HG03066 (cell line): ENCODE results near the gene SETD4.

Source experiments
- ATAC-seq: cut with Tn5 transposase; IDR thresholded peaks from one replicate; pipeline ENCODE4 v1.9.1; 2021; ENCODE audit warnings: low read depth; ENCODE audit not compliant: unreplicated experiment

Gene SETD4

DNA sequence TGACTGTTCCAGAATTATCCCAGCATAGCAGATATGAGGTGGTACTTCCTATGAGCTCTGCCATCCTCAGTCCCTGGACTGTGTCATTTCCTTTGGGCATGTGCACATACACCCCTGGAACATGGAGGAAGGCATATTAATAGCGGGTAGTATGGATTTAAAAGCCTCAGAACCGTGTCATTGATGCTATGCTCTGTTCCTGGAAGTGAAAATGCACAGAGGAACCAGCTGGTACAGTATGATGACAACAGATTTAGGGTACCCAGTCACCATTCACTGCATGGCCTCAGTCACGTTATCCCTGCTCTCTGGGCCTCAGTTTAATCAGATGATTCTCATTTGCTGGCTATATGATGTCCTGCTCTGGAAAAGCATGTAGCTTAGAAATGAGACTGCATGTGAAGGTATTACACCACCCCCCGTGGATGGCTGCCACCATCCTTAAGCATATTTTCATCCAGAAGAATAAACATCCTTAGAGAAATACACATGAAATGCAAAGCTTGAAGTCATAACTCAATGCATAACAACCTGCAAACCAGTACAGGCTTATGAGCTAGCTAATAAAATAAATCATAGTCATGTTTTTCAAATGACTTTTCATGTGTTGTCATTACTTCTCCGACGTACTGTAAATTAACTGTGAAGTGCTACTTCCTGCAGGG lies 37.8 kb downstream of the SETD4 start:
- no peak for ATAC-seq

DNA sequence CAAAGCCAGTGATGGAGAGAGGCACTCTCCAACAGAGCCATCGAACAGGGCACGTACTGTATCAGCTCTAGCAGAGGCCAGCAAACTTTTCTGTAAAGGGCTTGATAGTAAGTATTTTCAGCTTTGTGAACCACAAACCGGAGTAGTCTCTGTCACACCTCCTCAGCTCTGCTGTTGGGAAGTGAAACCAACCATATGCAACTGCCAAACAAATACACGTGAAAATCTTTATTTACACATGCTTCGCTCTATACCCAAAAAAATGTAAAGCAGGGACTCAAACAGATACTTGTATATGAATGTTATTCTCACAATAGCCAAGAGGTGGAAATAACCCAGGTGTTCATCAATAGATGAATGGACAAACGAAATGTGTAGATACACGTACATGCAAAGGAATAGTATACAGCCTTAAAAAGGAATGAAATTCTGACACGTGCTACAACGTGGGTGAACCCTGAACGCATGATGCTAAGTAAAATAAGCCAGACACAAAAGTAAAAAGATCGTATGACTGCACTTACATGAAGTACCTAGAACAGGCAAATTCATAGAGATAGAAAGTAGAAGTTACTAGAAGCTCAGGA lies 39.0 kb downstream of the SETD4 start:
- peak; percentile 79 for ATAC-seq

DNA sequence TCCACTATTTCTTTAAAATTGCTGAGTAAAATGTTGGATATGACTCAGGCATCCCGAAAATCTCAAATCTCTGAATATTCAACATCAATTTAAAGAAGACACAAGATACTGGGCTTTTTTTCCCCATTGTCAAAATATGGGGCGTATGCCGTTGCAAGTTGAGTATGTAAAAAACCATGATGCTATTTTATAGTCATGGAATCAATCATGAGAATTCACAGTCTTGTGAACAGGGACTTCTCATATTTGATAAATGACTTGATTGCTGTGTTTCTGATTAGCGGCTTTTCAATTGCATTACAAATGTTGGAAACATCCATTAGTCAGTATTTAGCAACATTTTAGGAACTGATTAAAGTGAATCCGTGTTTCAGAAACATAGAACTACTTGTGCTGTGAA lies 45.3 kb downstream of the SETD4 start:
- ATAC-seq, result no peak

DNA sequence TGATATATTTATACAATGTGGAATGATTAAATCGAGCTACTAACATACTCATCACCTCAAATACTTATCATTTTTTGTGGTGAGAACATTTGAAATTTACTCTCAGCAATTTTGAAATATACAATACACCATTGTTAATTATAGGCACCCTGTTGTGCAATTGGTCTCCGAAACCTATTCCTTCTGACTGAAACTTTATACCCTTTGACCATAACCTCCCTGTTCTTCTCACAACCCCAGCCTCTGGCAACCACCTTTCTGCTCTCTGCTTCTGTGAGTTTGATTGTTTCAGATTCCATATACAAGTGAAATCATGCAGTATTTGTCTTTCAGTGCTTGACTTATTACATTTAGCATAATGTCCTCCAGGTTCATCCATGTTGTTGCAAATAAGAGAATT lies 49.5 kb downstream of the SETD4 start:
- ATAC-seq, result no peak

DNA sequence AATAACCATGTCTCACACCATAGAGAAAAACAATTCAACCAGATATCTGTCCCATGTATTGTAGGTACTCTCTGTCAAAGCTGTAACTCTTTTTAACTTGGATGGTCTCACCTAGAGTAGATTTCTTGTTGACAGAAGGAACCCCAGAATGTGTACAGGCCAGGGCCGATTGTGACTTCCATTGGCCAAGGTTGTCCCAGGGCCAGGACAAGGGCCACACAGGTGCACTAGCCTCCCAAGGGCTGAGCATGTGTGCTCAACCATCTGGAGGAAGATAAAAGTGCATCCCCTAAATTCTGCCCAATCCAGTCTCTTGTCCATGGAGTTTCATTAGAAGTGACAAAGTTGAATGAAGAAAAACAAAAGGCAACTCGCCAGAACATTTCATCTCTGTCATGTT lies 51.8 kb downstream of the SETD4 start:
- no peak for ATAC-seq

DNA sequence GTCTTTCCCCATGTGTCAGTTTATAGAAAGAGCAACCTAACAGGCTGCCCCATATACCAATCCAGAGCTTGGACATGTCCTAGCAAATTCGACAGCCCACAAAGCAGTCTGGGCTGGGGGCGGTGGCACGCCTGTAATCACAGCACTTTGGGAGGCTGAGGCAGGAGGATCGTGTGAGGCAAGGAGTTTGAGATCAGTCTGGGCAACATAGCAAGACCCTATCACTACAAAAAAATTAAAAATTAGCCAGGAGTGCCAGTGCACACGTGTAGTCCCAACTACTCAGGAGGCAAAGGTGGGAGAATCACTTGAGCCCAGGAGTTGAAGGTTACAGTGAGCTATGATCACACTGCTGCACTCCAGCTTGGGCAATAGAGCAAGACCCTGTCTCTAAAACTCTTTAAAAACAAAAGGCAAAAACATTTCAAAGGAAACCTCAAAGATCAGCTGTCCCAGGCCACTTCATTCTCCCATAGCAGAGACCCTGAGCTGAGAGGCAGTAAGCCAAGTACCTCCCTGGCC lies 54.4 kb downstream of the SETD4 start:
- no peak for ATAC-seq

DNA sequence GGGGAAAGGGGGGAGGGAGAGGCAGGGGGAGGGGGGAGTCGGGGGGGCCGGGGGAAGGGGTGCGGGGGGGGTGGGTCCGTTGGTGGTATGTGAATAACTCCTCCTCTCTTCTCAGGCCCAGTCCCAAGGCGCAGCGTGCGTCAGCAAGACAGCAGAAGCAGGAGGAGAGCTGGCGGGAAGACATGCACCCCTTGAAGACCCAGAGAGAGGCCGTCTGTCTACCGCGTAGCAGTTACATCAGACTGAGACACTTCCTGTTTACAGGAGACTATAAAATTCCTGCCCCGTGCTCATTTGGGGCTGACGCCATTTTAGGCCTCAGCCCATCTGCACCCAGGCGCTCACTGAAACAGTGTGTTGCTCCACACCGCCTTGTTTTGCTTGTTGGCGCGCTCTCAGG lies 55.3 kb downstream of the SETD4 start:
- no peak for ATAC-seq

DNA sequence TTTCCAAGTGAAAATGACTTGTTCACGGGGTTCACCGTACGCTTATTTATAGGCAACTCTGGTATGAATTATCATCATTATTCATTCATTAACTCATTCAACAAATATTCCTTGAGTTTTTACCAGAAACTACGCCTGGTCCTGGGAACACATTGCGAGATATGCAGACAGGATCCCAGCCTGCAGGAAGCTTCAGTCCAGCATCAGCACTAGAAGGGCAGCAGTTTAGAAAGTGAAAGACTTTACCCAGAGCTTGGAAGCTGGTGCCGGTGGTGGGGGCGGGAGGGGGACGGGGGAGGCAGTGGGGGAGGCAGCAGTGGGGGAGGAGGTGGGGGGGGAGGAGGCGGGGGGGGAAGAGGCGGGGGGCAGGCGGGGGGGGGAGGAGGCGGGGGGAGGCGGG lies 55.9 kb downstream of the SETD4 start:
- ATAC-seq, result no peak

DNA sequence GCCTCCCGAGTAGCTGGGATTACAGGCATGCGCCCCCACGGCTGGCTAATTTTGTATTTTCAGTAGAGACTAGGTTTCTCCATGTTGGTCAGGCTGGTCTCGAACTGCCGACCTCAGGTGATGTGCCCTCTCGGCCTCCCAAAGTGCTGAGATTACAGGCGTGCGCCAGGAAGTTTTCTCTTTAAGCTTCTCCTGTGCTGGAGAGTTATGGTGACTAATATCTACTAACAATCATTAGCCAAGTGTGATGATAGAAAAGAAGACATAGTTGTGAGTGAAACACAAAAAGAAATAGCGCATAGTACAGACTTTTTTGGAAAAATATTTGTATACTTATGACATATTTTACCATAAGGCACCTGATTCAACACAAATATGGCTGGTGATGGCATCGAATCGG lies 56.5 kb downstream of the SETD4 start:
- no peak for ATAC-seq

DNA sequence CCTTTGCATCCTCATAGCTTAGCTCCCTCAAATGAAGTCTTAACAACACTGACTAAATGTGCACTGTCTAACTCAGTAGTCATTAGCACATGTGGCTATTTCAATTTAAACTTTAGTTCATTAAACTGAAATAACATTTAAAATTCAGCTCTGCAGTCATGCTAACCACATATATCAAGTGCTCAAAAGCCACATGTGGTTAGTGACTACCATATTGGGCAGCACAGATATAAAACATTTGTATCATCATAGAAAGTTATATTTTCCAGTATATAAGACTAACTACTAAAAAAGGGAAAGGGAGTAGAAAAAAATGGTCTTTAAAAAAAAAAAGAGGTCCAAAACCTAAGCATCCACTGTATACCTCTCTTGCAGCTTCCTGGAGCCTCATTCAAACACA lies 64.1 kb downstream of the SETD4 start:
- ATAC-seq, result no peak

DNA sequence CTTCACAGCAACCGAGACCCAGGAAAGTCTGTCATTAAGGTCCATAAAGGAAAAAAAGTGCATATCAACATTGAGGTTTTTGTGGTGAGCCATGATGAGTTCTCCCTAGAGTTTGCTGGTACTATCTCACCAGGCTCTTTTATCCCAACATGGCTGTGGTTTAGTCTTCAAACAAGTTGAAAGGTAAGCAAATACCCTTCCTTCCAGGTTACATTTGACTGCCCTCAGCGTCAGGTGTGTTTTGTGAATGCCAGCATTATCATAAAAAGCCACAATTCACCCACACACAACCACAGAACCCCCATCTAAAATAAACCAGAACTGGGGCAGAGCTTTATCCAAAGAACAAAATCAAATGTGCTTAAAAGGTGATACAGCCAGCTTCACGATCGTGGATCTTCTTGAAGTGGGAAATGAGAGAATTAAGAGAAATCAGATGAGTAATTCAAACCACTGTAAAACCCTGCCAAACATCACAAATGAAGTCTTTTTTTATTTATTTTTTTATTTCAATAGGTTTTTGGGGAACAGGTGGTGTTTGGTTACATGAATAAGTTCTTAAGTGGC lies 64.7 kb downstream of the SETD4 start:
- no peak for ATAC-seq

DNA sequence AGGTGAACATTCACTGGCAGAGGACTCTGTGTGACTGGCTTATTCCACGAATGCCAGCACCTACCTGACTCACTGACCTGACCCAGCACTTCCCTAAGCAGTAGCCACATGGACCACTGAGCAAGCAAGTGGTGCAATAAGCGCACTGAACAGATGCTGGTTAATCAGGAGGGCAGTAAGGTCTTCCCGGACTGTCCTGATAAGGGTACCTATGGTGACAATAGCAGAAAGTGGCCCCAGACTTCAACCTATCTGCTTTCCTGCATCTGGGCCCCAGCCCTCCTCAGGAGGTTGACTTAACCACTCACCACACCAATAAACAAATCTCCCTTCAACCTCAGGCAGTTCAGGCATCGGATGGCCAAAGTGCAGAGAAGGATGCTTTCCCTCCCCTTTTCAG lies 65.7 kb downstream of the SETD4 start:
- no peak for ATAC-seq

DNA sequence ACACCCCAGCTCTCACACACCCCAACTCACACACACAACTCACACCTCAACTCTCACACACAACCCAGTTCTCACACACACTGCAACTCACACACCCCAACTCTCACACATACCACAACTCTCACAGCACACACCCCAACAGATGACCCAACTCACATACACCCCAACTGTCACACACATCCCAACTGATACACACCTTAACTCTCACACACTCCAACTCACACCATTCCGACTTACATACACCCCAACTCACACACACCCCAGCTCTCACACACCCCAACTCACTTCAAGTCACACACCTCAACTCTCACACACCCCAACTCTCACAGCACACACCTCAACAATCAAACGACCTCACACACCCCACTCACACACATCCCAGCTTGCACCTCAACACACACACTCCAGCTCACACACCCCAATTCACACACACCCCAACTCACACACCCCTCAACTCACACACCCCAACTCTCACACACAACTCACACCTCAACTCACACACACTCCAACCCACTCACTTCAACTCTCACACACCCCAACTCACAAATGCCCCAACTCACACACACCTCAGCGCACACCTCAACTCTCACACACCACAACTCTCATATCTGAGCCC lies 66.3 kb downstream of the SETD4 start:
- no peak for ATAC-seq

DNA sequence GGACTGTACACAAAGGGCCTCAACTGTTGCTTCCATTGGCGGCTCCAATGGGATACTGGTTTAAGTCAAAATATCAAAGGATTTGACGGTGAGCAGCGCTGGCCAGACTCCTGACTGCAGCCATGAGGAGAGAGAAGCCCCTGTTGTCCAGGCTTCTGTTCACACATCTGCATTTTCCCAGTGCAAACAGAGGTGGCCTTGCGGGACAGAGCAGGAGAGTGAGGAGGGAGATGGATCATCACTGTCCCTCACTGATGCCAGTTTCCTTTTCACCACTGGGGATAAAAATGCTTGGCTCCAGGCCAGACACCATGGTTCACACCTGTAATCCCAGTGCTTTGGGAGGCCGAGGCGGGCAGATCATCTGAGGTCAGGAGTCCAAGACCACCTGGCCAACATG lies 69.2 kb downstream of the SETD4 start:
- ATAC-seq, result no peak

DNA sequence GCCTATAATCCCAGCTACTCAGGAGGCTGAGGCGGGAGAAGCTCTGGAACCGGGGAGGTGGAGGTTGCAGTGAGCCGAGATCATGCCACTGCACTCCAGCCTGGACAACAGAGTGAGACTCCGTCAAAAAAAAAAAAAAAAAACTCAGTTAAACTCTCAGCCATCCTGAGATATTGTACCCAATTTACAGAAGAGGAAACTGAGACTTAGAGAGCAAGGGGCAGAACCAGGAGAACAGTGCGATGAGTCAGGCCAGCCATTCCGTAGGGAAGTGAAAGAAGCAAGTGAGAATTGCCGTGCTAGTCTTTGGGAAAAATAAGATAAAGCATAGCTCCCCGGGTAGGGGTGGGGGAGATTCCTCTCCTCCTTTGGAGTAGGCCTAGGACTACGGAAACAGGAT lies 69.7 kb downstream of the SETD4 start:
- ATAC-seq, result no peak

DNA sequence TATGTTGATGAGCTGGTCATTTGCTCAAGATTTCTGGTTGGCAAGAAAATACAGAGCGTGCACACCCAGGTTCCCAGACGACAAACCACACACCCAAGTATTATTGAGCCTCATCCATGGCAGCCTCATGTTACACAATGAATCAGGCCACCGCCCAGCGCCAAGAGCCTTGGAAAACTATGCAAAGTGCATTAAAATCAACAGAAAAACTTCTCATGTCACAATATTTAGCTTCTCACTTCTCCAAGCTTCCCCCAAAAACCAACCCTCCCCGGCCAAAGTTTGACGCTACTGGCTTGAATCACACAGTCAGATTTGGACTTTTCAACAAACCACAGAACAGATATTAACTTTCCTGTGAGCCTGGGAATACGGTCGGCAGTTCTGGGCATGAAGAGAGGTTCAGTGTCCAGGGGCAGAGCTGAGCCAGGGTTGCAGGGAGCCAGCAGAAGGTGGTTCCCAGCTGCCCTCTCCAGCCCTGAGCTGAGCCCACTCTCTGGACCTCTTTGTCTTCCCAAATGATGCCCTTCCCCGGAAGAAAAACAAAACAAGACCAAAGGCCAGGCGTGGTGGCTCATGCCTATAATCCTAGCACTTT lies 71.1 kb downstream of the SETD4 start:
- no peak for ATAC-seq

DNA sequence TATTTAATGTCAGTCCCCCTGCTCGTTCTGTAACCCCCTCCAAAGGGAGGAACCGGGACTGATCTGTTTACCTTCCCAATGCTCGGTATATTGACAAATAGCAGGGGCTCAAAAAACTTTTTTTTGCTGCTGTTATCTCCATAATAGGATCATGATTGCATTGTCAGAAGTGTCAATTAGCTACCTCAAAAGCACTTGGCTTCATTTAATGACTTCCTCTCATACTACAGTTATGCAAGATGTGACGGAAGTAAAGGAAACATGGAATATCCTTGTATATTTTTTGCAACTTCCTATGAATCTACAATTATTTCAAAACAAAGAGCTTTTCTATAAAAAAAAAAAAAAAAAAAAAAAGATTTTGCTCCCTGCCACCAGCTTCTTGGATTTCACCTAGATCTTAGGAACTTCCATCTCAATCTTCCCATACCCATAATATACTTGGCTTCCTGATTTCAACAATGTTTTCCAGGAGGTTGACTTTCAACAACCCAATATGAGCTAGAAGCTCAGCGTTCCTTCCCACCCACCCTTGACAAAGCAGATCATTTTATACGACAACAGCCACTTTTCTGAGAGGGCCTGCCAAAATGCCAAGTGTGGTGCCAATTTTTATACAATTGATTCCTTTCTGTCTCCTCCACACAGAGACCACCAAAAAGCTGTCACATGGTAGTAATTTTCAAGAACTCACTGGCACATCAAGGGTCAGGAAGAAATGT lies 71.7 kb downstream of the SETD4 start:
- no peak for ATAC-seq

DNA sequence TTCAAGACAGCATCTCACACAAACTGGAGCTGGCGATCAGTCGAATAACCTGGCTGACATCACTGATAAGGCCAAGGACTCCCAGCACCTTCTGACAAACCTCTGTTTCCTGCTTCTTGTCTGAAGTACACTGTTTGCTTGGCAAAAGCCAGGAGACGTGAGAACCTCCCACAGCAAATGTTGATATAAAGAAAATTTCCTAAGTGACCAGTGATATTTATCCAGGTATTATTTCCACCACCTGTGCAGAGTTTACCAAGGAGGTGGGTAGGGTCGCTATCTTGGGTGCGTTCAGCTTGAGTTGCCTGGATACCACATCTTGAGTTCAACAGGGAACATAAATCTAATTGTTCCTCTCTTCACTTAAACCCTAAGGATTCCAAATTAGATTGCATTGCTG lies 72.9 kb downstream of the SETD4 start:
- no peak for ATAC-seq

DNA sequence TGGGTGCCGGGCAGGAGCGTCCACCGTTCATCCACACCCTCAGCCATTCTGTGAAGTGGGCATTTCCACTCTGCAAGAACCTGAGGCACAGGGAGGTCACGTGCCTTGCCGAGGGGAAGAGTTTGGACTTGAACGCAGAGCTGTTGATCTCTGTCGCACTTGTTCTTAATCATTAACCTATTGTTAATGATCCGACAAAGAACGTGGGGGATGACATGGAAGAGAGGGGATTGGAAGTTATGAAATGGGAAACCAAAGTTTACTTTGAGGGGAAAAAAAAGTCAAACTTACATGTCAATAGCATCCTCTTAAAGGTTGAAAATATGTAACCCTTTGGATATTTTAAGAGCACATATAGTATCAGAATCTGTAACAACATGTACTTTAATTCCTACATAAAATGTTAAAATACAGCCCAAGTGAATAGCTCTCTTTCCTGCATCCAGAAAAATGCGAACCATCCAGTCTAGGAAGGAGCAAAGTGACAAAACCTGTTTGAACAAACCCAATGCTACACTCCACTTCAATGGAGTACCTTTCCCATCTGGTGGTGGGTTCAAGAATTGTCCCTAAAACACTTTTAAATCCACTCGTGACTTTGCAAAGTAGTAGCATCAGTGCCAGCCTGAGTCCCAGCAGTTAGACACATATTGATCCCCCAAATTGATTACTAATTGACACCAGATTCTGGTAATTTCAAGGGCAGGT lies 75.5 kb downstream of the SETD4 start:
- no peak for ATAC-seq
